Measurements from ENCODE around the gene FRMPD2.

DNA sequence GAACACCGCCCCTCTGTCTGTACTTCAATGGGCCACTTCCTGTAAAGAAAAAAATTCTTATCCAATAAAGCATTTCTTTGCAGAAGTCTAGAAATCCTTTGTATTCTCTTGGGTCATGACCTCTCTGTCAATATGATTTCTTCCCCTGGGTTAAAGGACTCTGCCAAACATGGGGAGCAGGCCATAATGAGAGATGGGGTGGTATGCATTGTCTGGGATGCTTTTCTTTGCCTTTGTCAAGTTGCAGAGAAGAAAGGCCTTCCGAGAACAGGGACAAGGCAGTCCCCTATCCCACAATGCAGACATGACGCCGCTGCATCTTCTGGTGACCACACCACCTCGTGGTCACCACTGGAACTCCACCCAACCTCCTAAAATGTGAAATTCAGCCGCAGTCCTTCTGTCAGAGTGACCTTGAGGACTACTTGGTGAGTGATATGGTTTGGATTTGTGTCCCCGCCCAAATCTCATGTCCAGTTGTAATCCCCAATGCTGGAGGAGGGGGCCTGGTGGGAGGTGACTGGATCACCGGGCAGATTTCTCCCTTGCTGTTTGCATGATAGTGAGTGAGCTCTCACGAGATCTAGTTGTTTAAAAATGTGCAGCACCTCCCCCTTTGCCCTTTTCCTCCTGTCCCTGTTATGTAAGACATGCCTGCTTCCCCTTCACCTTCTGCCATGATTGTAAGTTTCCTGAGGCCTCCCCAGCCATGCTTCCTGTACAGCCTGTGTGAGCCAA lies 15.2 kb upstream of the FRMPD2 start:
- TF ChIP-seq, protein P1, sequence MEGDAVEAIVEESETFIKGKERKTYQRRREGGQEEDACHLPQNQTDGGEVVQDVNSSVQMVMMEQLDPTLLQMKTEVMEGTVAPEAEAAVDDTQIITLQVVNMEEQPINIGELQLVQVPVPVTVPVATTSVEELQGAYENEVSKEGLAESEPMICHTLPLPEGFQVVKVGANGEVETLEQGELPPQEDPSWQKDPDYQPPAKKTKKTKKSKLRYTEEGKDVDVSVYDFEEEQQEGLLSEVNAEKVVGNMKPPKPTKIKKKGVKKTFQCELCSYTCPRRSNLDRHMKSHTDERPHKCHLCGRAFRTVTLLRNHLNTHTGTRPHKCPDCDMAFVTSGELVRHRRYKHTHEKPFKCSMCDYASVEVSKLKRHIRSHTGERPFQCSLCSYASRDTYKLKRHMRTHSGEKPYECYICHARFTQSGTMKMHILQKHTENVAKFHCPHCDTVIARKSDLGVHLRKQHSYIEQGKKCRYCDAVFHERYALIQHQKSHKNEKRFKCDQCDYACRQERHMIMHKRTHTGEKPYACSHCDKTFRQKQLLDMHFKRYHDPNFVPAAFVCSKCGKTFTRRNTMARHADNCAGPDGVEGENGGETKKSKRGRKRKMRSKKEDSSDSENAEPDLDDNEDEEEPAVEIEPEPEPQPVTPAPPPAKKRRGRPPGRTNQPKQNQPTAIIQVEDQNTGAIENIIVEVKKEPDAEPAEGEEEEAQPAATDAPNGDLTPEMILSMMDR (IDR thresholded peaks at IDR 0.05; ENCODE audit: low read depth, low read length, missing input control): peak; percentile 77
- TF ChIP-seq, protein P2, sequence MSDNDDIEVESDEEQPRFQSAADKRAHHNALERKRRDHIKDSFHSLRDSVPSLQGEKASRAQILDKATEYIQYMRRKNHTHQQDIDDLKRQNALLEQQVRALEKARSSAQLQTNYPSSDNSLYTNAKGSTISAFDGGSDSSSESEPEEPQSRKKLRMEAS (IDR thresholded peaks at IDR 0.05): no peak
- TF ChIP-seq GABPA (IDR thresholded peaks at IDR 0.05 in 1 of 2, conservative IDR thresholded peaks at IDR 0.05 in 1 of 2): no peak
- TF ChIP-seq, protein P3, sequence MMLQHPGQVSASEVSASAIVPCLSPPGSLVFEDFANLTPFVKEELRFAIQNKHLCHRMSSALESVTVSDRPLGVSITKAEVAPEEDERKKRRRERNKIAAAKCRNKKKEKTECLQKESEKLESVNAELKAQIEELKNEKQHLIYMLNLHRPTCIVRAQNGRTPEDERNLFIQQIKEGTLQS (IDR thresholded peaks at IDR 0.05): no peak
- peak; percentile 63 to 79 for TF ChIP-seq RAD21 (IDR thresholded peaks at IDR 0.05)
- TF ChIP-seq YY1 (IDR thresholded peaks at IDR 0.05): no peak
- TF ChIP-seq, protein P4, sequence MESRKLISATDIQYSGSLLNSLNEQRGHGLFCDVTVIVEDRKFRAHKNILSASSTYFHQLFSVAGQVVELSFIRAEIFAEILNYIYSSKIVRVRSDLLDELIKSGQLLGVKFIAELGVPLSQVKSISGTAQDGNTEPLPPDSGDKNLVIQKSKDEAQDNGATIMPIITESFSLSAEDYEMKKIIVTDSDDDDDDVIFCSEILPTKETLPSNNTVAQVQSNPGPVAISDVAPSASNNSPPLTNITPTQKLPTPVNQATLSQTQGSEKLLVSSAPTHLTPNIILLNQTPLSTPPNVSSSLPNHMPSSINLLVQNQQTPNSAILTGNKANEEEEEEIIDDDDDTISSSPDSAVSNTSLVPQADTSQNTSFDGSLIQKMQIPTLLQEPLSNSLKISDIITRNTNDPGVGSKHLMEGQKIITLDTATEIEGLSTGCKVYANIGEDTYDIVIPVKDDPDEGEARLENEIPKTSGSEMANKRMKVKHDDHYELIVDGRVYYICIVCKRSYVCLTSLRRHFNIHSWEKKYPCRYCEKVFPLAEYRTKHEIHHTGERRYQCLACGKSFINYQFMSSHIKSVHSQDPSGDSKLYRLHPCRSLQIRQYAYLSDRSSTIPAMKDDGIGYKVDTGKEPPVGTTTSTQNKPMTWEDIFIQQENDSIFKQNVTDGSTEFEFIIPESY (IDR thresholded peaks at IDR 0.05): no peak
- TF ChIP-seq, protein P5, sequence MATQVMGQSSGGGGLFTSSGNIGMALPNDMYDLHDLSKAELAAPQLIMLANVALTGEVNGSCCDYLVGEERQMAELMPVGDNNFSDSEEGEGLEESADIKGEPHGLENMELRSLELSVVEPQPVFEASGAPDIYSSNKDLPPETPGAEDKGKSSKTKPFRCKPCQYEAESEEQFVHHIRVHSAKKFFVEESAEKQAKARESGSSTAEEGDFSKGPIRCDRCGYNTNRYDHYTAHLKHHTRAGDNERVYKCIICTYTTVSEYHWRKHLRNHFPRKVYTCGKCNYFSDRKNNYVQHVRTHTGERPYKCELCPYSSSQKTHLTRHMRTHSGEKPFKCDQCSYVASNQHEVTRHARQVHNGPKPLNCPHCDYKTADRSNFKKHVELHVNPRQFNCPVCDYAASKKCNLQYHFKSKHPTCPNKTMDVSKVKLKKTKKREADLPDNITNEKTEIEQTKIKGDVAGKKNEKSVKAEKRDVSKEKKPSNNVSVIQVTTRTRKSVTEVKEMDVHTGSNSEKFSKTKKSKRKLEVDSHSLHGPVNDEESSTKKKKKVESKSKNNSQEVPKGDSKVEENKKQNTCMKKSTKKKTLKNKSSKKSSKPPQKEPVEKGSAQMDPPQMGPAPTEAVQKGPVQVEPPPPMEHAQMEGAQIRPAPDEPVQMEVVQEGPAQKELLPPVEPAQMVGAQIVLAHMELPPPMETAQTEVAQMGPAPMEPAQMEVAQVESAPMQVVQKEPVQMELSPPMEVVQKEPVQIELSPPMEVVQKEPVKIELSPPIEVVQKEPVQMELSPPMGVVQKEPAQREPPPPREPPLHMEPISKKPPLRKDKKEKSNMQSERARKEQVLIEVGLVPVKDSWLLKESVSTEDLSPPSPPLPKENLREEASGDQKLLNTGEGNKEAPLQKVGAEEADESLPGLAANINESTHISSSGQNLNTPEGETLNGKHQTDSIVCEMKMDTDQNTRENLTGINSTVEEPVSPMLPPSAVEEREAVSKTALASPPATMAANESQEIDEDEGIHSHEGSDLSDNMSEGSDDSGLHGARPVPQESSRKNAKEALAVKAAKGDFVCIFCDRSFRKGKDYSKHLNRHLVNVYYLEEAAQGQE (IDR thresholded peaks at IDR 0.05): no peak
- no peak for TF ChIP-seq JUND (IDR thresholded peaks at IDR 0.05)
- TF ChIP-seq RXRA (IDR thresholded peaks at IDR 0.05): no peak
- no peak for TF ChIP-seq SP1 (IDR thresholded peaks at IDR 0.05)
- TF ChIP-seq TAF1 (conservative IDR thresholded peaks at IDR 0.05): no peak
- TF ChIP-seq FOXA1 (IDR thresholded peaks at IDR 0.05): no peak
- TF ChIP-seq NR2F2 (IDR thresholded peaks at IDR 0.05): no peak
